Measurements from ENCODE around the gene CACHD1.

The CACHD1 gene

DNA sequence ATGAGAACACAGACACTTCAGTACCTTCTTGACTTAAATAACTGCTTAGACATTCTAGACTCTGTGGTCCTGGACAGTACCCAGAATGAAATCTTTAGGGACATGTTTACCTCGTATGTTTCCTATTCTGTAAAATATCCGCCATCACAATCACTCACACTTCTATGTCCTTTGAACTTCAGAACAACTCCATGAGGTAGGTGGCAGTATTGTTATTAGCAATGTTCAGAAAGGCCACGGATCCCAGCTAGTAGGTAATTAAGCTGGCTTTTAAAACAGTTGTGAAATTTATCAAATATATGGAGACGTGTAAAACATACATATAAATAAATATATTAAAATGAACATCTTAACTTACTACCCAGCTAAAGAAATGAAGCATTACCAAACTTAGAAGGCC is 83.4 kb downstream of the CACHD1 start:
- DNase-seq (ENCODE audit: insufficient read length, low spot score), result no peak
- no peak for FAIRE-seq
- peak; percentile 37 for TF ChIP-seq CTCF (IDR thresholded peaks at IDR 0.05; ENCODE audit: insufficient read depth, missing control alignments)

- no peak for FAIRE-seq
Observed at GRCh38 chr1:64555947-64556346, 86.0 kb downstream of the CACHD1 start.

DNA sequence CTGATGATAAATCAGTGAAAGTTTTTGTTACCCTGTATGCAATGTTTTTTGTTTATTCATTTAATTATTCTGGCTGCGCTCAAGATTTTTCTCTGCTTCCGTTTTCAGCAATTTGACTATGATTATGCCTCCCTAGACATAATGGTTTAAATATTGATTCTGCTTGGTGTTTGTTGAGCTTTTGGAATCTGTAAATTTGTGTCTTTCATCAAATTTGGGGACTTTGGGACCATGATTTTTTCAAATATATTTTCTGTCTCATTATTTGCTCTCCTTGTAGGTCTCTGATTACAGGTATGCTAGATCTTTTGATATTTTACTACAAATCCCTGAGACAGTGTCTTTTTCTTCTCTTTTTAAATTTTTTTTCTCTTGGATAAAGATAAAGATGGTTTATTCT is 92.1 kb downstream of the CACHD1 start:
- TF ChIP-seq CTCF (IDR thresholded peaks at IDR 0.05; ENCODE audit: insufficient read depth, missing control alignments), result no peak
- DNase-seq (ENCODE audit: insufficient read length, low spot score), result no peak
- FAIRE-seq, result no peak

More at GRCh38 chr1:64555947-64556346, 86.0 kb downstream of the CACHD1 start:
- DNase-seq (ENCODE audit: insufficient read length, low spot score), result no peak
- no peak for TF ChIP-seq CTCF (IDR thresholded peaks at IDR 0.05; ENCODE audit: insufficient read depth, missing control alignments)

- DNase-seq (ENCODE audit: insufficient read length, low spot score) (no peak), FAIRE-seq (no peak)
- TF ChIP-seq CTCF (IDR thresholded peaks at IDR 0.05; ENCODE audit: insufficient read depth, missing control alignments), result no peak
Observed at GRCh38 chr1:64563958-64564565, 94.1 kb downstream of the CACHD1 start.

DNA sequence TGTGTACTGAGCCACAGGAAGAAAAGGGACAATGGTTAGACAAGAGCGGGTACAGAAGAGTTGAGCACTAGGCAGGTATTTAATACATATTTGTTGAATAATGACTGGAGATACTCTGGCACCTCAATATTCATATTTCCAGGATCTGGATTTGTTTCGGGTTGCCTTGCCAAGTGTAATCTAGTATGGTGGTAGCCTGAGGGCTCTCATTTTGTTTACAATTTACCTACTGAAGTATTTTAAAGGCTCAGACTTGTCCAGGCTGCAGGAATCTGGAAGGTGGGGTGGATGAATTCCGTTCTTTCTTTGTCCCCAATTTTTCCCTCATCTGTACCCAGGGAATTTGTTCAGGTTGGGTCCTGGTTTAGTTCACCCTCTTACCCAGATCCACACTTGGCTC is 95.0 kb downstream of the CACHD1 start:
- FAIRE-seq, result no peak
- TF ChIP-seq CTCF (IDR thresholded peaks at IDR 0.05; ENCODE audit: insufficient read depth, missing control alignments), result no peak
- no peak for DNase-seq (ENCODE audit: insufficient read length, low spot score)

- FAIRE-seq, result no peak
- DNase-seq (ENCODE audit: insufficient read length, low spot score), result no peak
- no peak for TF ChIP-seq CTCF (IDR thresholded peaks at IDR 0.05; ENCODE audit: insufficient read depth, missing control alignments)
Observed at GRCh38 chr1:64567426-64568170, 97.7 kb downstream of the CACHD1 start.

DNA sequence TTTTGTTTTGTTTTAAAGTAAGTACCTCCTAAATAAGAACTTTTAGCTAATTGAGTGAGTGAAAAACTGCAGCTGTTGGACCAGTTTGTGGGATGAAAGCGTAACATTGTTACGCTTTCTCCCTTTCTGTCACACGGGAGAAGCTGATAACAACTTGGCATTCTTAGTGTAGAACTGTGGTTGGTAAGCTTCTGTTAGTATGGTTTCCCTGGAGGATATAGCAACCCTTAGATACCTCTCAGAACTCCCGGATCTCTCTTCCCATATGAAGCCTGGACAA is 98.2 kb downstream of the CACHD1 start:
- TF ChIP-seq CTCF (IDR thresholded peaks at IDR 0.05; ENCODE audit: insufficient read depth, missing control alignments), result no peak
- DNase-seq (ENCODE audit: insufficient read length, low spot score), result no peak
- no peak for FAIRE-seq

Data from D721Med (cell line).